Chondrocyte (in vitro differentiated cells): ENCODE measurements around the gene ELMO1. TPM values are rescaled to one million over a fixed set of nuclear protein-coding genes. Genes with fewer than 3 reads are reported as not detected.

ENCODE experiments used
- DNase-seq: peaks from one replicate; pipeline ENCODE4 v3.0.0; 2021; ENCODE audit warnings: mixed read lengths, low spot score
- H3K27ac Mint-ChIP-seq: one replicate; pipeline ENCODE4 v1.8.0; 2021; ENCODE audit warnings: mild to moderate bottlenecking, moderate library complexity, mixed read lengths; ENCODE audit not compliant: unreplicated experiment
- H3K27me3 Mint-ChIP-seq: 2 replicates; pipeline ENCODE4 v1.8.0; 2021; ENCODE audit warnings: low read depth, mixed read lengths
- H3K36me3 Mint-ChIP-seq: 2 replicates; pipeline ENCODE4 v1.8.0; 2021; ENCODE audit warnings: low read depth, mixed read lengths
- H3K4me1 Mint-ChIP-seq: 2 replicates; pipeline ENCODE4 v1.8.0; 2021; ENCODE audit warnings: low read depth, mild to moderate bottlenecking, mixed read lengths
- H3K4me3 Mint-ChIP-seq: one replicate; pipeline ENCODE4 v1.8.0; 2021; ENCODE audit warnings: mild to moderate bottlenecking, moderate library complexity, mixed read lengths; ENCODE audit not compliant: unreplicated experiment
- H3K9me3 Mint-ChIP-seq: 2 replicates; pipeline ENCODE4 v1.8.0; 2021; ENCODE audit warnings: low read depth, mixed read lengths
- total RNA-seq: library from RNA; stranded (reverse); gene quantifications from 3 replicates; pipeline ENCODE4 v1.2.1, GENCODE V29; 2021
- TF ChIP-seq, protein P1 (sequence below): fragments of 200-600 bp; sonication (generic); IDR thresholded peaks from 2 replicates; pipeline ENCODE4 v1.5.0; 2021; ENCODE audit warnings: antibody characterized with exemption, mild to moderate bottlenecking, moderate library complexity

ELMO1 gene
- total RNA-seq, 1 donor from 2014 or later: 0.42 TPM

DNA sequence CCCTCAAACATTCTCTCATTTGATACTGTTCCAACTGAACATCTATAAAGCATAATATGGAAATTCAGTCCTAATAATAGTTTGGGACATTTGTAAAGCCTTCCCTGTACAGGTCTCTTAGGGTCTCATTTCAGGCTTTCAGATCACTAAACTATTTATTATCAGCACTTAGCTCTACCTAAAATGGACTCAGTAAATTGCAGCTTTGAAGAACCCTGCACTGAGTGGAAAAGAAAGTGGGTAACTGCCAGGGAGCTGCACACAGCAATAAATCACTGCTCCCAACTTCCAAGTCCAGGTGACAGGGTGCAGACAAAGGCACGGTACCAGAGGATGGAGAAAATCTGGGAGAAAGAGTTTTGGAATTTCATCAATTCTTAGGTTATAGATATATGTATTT lies 559.5 kb downstream of the ELMO1 start:
- H3K4me3 Mint-ChIP-seq: no peak overlapping the region
- no peaks in the 10 kb centered on the region for H3K9me3 Mint-ChIP-seq
- peaks cover 6% of the 10 kb centered on the region for H3K27me3 Mint-ChIP-seq
- TF ChIP-seq, protein P1, sequence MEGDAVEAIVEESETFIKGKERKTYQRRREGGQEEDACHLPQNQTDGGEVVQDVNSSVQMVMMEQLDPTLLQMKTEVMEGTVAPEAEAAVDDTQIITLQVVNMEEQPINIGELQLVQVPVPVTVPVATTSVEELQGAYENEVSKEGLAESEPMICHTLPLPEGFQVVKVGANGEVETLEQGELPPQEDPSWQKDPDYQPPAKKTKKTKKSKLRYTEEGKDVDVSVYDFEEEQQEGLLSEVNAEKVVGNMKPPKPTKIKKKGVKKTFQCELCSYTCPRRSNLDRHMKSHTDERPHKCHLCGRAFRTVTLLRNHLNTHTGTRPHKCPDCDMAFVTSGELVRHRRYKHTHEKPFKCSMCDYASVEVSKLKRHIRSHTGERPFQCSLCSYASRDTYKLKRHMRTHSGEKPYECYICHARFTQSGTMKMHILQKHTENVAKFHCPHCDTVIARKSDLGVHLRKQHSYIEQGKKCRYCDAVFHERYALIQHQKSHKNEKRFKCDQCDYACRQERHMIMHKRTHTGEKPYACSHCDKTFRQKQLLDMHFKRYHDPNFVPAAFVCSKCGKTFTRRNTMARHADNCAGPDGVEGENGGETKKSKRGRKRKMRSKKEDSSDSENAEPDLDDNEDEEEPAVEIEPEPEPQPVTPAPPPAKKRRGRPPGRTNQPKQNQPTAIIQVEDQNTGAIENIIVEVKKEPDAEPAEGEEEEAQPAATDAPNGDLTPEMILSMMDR: no peak
- no peaks in the 10 kb centered on the region for H3K4me1 Mint-ChIP-seq
- no peak overlapping the region for H3K27ac Mint-ChIP-seq
- DNase-seq: no peak
- H3K36me3 Mint-ChIP-seq: no peaks in the 10 kb centered on the region

DNA sequence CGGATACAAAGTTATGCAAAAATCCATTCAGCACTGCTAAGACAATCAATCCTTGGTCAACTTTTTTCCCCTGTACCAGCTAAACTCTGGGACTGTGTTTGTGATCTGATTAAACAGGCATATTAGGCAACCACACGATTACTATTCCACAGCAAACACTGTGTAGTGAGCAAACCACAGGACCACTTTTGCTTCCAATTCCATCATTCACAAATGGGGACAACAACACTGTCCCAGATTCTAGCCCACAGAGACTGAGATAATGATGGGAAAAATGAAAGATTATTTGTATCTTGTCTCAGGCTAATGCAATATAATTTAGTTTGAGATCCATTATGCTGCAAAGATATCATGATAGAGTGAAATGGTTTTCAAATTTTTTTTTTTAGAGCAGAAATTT lies 560.7 kb downstream of the ELMO1 start:
- TF ChIP-seq, protein P1: no peak
- Mint-ChIP-seq H3K27ac (no peak overlapping the region), H3K4me3 (no peak overlapping the region), H3K4me1 (no peaks in the 10 kb centered on the region), H3K36me3 (no peaks in the 10 kb centered on the region), H3K27me3 (peaks cover 6% of the 10 kb centered on the region), H3K9me3 (no peaks in the 10 kb centered on the region)
- no peak for DNase-seq

DNA sequence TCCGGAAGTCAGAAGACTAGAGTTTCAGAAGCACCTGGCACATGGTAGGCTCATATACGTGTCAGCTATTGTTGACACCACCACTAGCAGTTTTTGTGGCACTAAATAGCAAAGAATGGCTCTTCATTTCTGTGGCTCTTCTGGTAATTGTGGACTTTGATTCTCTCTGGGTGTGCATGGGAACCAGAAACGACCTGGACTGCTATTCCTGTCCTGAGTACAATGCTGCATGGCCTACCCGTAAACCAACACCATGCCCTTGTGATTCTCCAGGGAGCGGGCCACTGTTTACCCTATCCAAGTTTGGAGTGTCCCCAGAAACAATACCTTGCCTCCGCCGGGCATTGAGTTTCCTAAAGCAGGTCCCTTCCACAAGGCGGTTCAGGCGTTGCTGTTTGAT lies 561.4 kb downstream of the ELMO1 start:
- Mint-ChIP-seq H3K4me3 (no peak overlapping the region), H3K36me3 (no peaks in the 10 kb centered on the region), H3K27ac (no peak overlapping the region), H3K9me3 (no peaks in the 10 kb centered on the region), H3K4me1 (no peaks in the 10 kb centered on the region), H3K27me3 (peaks cover 6% of the 10 kb centered on the region)
- no peak for DNase-seq
- TF ChIP-seq, protein P1: no peak

DNA sequence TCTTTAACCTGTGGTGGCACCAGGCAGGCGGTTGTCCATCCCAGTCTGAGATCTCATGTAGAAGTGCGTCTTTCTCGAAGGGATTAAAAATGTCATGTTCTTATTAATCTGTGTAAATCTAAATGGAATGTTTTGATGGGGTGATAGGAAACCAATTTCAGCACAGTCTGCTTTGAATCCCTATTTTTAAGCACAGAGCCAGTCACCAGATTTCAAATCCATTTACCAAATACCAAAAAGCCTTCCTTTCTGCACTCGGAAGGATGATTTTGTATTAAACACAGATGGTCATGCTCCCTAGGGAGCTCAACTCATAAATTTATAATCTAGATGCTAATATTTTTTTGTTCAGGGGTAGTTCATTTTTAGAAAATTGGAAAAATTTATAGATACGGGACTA lies 563.8 kb downstream of the ELMO1 start:
- TF ChIP-seq, protein P1: no peak
- Mint-ChIP-seq H3K36me3 (no peaks in the 10 kb centered on the region), H3K27ac (no peak overlapping the region), H3K4me1 (no peaks in the 10 kb centered on the region), H3K9me3 (no peaks in the 10 kb centered on the region), H3K27me3 (peaks cover 10% of the 10 kb centered on the region), H3K4me3 (no peak overlapping the region)
- no peak for DNase-seq

DNA sequence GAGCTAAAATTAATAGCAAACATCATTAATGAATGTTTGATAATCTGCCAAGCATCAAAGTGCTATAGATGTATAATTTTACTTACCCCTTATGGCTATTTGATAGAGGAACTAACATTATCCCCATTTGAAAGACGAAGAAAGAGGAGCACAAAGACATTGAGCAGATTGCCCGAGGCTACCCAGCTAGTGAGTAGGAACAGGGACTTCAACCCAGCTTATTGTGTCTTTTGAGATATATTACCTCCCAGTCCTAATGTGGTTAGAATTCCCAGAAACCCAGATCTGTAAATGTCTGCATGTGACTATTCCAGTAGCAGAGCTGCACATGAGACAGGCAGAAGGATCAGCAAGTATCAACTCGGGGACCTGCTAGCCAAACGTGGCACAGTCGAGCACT lies 564.3 kb downstream of the ELMO1 start:
- no peak for DNase-seq
- Mint-ChIP-seq H3K4me1 (no peaks in the 10 kb centered on the region), H3K36me3 (no peaks in the 10 kb centered on the region), H3K4me3 (no peak overlapping the region), H3K27me3 (peaks cover 10% of the 10 kb centered on the region), H3K9me3 (no peaks in the 10 kb centered on the region), H3K27ac (no peak overlapping the region)
- TF ChIP-seq, protein P1: no peak
